ENCODE data around the gene C6.

Gene C6

GRCh38 chr5:41127967-41128690 lies 85.2 kb downstream of the C6 start:
- peaks cover 3% of the 10 kb centered on the region for H3K9me3 Mint-ChIP-seq
- H3K4me1 Mint-ChIP-seq: peaks cover 4% of the 10 kb centered on the region
- H3K27ac Mint-ChIP-seq: peak overlapping the region in 2 of 3 experiments; percentile 0 to 74
- TF ChIP-seq, protein P1, sequence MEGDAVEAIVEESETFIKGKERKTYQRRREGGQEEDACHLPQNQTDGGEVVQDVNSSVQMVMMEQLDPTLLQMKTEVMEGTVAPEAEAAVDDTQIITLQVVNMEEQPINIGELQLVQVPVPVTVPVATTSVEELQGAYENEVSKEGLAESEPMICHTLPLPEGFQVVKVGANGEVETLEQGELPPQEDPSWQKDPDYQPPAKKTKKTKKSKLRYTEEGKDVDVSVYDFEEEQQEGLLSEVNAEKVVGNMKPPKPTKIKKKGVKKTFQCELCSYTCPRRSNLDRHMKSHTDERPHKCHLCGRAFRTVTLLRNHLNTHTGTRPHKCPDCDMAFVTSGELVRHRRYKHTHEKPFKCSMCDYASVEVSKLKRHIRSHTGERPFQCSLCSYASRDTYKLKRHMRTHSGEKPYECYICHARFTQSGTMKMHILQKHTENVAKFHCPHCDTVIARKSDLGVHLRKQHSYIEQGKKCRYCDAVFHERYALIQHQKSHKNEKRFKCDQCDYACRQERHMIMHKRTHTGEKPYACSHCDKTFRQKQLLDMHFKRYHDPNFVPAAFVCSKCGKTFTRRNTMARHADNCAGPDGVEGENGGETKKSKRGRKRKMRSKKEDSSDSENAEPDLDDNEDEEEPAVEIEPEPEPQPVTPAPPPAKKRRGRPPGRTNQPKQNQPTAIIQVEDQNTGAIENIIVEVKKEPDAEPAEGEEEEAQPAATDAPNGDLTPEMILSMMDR (IDR thresholded peaks at IDR 0.05; ENCODE audit: unreplicated experiment in 3 of 3): no peak
- H3K4me3 Mint-ChIP-seq: no peak overlapping the region
- no peaks in the 10 kb centered on the region for H3K36me3 Mint-ChIP-seq (ENCODE audit: low read depth)
- no peaks in the 10 kb centered on the region for H3K27me3 Mint-ChIP-seq (ENCODE audit: low read depth)

DNA sequence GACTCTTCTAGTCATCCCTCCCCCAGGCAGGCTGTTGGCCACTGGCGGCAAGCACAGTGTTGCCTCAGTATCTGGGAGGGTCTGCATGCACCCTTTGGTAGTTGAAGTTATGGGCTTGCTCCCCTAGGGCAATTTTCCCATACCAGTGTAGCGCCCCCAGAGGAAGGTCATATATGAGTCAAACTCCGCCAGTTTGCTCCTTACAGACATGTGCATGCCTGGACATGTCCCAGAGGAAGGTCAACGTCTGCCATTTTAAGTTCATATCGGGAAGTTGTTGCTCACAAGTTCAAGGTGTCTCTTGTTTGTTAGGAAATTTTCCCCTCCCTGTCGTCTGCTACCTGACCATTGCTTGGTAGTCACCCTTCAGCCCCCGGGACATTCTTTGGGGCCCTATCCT lies 90.9 kb downstream of the C6 start:
- Mint-ChIP-seq H3K27ac (peak overlapping the region in 1 of 3 experiments; percentile 13), H3K36me3 (ENCODE audit: low read depth) (no peaks in the 10 kb centered on the region), H3K9me3 (no peaks in the 10 kb centered on the region), H3K27me3 (ENCODE audit: low read depth) (no peaks in the 10 kb centered on the region), H3K4me3 (no peak overlapping the region), H3K4me1 (peaks cover 4% of the 10 kb centered on the region)
- TF ChIP-seq, protein P1 (IDR thresholded peaks at IDR 0.05; ENCODE audit: unreplicated experiment in 3 of 3): no peak

GRCh38 chr5:41120600-41120999 lies 92.7 kb downstream of the C6 start:
- TF ChIP-seq, protein P1 (IDR thresholded peaks at IDR 0.05; ENCODE audit: unreplicated experiment in 3 of 3): no peak
- Mint-ChIP-seq H3K27ac (no peak overlapping the region), H3K27me3 (ENCODE audit: low read depth) (no peaks in the 10 kb centered on the region), H3K9me3 (no peaks in the 10 kb centered on the region), H3K4me1 (peaks cover 4% of the 10 kb centered on the region), H3K4me3 (no peak overlapping the region), H3K36me3 (ENCODE audit: low read depth) (no peaks in the 10 kb centered on the region)

DNA sequence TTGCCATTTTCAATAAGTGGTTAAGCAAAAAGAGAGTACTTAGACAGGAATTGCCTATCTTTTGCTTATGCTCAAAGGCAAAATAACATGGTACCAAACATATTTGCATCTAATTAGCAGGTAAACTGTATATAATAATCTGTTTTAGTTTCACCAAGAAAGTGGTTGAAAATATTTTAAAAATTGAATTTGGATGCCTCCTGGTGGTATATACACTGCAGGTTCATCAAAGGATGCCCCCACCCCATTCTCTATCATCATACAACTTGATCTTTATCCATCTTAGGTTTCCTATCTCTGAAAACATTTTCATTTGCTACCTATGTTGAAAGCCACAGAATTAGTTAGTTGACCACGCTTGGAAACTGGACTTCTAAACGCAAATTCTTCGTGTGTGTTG lies 95.2 kb downstream of the C6 start:
- Mint-ChIP-seq H3K27me3 (ENCODE audit: low read depth) (no peaks in the 10 kb centered on the region), H3K4me1 (no peaks in the 10 kb centered on the region), H3K9me3 (no peaks in the 10 kb centered on the region), H3K36me3 (ENCODE audit: low read depth) (no peaks in the 10 kb centered on the region), H3K27ac (no peak overlapping the region), H3K4me3 (no peak overlapping the region)
- TF ChIP-seq, protein P1 (IDR thresholded peaks at IDR 0.05; ENCODE audit: unreplicated experiment in 3 of 3): no peak

DNA sequence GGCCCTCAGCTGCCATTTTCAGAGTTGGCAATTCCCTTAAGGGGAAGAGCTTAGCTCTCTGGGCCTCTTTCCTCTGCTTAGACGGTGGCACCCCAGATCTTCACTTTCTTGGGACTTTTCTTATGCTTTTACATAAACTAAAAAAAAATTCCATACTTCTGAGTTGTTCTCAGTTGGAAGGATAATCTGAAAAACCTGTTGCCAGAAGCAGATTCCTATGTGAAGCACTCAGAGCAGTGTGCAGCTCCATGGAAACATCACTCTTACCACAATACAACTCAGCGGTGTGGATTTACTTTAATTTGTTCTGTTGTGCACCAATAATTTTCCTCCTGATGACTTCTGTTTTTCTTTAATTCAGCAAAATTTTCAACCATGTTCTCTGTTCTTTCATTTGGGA lies 98.1 kb downstream of the C6 start:
- H3K4me3 Mint-ChIP-seq: no peak overlapping the region
- TF ChIP-seq, protein P1 (IDR thresholded peaks at IDR 0.05; ENCODE audit: unreplicated experiment in 3 of 3): no peak
- H3K4me1 Mint-ChIP-seq: no peaks in the 10 kb centered on the region
- no peak overlapping the region for H3K27ac Mint-ChIP-seq
- H3K36me3 Mint-ChIP-seq (ENCODE audit: low read depth): no peaks in the 10 kb centered on the region
- H3K9me3 Mint-ChIP-seq: no peaks in the 10 kb centered on the region
- no peaks in the 10 kb centered on the region for H3K27me3 Mint-ChIP-seq (ENCODE audit: low read depth)

Data from nephron (organoid).